GM19025 (cell line): ENCODE data around the gene FMN1.

Source experiments
- ATAC-seq: cut with Tn5 transposase; IDR thresholded peaks from one replicate; pipeline ENCODE4 v1.9.1; 2021; ENCODE audit warnings: mild to moderate bottlenecking, low read depth, moderate library complexity; ENCODE audit not compliant: unreplicated experiment

The FMN1 gene, protein sequence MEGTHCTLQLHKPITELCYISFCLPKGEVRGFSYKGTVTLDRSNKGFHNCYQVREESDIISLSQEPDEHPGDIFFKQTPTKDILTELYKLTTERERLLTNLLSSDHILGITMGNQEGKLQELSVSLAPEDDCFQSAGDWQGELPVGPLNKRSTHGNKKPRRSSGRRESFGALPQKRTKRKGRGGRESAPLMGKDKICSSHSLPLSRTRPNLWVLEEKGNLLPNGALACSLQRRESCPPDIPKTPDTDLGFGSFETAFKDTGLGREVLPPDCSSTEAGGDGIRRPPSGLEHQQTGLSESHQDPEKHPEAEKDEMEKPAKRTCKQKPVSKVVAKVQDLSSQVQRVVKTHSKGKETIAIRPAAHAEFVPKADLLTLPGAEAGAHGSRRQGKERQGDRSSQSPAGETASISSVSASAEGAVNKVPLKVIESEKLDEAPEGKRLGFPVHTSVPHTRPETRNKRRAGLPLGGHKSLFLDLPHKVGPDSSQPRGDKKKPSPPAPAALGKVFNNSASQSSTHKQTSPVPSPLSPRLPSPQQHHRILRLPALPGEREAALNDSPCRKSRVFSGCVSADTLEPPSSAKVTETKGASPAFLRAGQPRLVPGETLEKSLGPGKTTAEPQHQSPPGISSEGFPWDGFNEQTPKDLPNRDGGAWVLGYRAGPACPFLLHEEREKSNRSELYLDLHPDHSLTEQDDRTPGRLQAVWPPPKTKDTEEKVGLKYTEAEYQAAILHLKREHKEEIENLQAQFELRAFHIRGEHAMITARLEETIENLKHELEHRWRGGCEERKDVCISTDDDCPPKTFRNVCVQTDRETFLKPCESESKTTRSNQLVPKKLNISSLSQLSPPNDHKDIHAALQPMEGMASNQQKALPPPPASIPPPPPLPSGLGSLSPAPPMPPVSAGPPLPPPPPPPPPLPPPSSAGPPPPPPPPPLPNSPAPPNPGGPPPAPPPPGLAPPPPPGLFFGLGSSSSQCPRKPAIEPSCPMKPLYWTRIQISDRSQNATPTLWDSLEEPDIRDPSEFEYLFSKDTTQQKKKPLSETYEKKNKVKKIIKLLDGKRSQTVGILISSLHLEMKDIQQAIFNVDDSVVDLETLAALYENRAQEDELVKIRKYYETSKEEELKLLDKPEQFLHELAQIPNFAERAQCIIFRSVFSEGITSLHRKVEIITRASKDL (N-terminal part only)

GRCh38 chr15:33194704-33195670 lies at the start of gene FMN1:
FMN1 (minus strand) TSS chr15:33194714; CDS start chr15:33154914, 39,800 bp downstream.
- peak; percentile 91 for ATAC-seq

DNA sequence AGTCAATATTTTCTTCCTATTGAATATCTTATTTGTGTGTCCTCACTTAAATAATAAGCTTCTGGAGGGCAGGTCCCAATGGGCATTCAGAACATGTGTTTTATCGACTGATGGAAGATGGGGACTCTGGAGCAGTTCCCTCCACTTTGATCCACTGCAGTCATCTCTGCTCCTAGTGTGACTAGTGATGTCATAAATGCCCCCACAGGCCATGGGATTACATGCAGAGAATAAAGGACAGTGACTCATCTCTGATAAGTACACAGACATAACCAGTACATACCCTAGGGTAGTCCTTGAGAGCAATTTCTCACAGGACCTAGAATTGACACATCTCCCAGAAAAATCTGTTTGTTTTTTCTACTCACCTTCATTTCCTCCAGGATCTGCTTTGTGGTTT lies 49.4 kb upstream of the FMN1 start:
- no peak for ATAC-seq

GRCh38 chr15:33243393-33243792 lies 48.9 kb upstream of the FMN1 start:
- ATAC-seq, result no peak

- ATAC-seq, result no peak
Observed at GRCh38 chr15:33242669-33243191, 48.2 kb upstream of the FMN1 start.

GRCh38 chr15:33242165-33242564 lies 47.7 kb upstream of the FMN1 start:
- no peak for ATAC-seq

- no peak for ATAC-seq
Observed at GRCh38 chr15:33236841-33237509, 42.5 kb upstream of the FMN1 start.

DNA sequence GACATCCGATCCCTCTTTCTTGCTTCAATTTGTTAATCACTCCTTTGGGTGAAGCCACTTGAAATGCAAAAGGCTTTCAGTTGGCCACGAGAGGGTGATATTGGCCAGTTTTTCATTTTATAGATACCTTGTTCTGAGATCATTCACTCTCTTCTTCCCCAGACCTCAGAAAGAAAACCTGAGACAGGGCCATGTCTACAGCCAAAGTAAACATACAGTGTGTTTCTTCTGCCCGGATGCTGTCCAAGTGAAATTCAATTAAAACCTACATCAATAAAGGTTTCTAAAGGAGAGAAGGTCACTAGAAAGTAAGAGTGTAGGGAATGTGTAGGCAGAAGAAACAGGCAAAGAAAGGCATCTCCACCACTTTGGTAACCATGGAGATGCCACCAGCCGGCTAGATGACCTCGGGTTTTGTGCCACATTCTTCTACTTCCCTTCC lies 39.5 kb upstream of the FMN1 start:
- ATAC-seq, result no peak

- peak; percentile 89 for ATAC-seq
Observed at GRCh38 chr15:33226559-33227181, 32.2 kb upstream of the FMN1 start.

DNA sequence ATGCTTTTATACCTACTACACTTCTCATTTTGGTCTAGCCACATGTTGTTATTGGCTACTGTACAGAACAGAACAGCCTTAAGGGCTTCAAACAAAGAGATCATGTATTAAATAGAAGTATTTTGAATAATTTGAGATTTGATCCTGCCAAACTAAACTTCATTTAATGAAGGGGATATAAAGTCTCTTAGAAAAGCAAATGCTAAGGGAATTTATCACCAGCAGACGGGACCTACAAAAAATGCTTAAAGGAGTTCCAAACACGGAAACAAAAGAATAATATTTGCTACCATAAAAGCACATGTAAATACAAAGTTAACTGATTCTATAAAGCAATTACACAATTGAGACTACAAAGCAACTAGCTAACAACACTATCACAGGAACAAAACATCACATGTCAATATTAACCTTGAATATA lies 23.6 kb upstream of the FMN1 start:
- no peak for ATAC-seq

GRCh38 chr15:33215941-33216872 lies 21.7 kb upstream of the FMN1 start:
- no peak for ATAC-seq

GRCh38 chr15:33211176-33211808 lies 16.8 kb upstream of the FMN1 start:
- no peak for ATAC-seq

DNA sequence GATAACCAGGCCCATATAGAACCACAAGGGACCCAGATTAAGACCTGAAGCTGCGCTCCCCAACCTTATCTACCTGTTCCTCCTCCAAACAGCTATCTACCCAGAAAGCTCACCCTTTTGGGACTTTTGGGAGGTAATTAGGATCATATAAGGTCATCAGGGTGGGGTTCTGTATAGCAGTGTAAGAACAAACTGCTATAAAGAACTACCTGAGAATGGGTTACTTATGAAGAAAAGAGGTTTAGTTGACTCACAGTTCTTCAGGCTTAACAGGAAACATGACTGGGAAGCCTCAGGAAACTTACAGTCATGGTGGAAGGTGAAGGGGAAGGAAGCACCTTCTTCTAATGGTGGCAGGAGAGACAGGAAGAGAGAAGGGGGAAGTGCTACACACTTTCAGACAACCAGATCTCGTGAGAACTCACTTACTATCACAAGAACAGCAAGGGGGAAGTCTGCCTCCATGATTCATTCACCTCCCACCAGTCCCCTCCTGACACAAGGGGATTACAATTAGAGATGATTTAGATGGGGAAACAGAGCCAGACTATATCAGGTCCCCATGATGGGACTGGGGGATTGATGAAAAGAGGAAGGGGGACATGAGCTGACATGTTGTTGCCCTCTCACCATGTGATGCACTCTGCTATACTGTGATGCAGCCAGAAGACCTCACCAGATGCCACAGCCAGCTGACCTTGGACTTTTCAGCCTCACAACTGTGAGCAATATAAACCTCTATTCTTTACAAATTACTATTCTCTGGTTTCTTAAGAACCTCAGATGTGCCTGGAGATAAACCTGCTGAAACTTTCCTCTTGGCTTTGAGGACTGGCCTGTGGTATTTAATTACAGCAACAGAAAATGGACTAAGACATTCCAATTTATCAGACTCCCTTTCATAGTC lies 15.3 kb upstream of the FMN1 start:
- ATAC-seq, result no peak

GRCh38 chr15:33207646-33208045 lies 13.1 kb upstream of the FMN1 start:
- no peak for ATAC-seq

GRCh38 chr15:33206366-33206765 lies 11.9 kb upstream of the FMN1 start:
- no peak for ATAC-seq

GRCh38 chr15:33204926-33205325 lies 10.4 kb upstream of the FMN1 start:
- ATAC-seq, result no peak

DNA sequence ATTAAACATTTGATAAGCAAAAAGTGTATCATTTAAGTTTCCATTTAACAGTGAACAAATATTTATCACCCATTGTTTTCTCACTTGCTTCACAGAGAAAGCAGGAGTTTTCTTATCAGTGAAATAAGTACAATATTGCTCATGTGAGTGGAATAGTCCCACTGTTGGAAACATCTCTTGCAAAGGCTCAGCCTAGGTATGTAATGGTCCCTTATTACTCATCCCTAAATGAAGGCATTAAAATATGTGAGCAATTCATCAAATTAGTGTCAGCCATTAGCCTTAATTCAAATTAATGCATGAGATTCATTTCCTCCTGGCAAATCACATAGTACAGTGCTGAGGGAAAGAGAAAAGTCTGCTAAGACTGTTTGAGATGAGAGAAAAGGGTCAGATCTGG lies 9.6 kb upstream of the FMN1 start:
- ATAC-seq, result no peak
